ENCODE data around the gene FALEC. TPM values are rescaled to one million over a fixed set of nuclear protein-coding genes. Genes with fewer than 3 reads are reported as not detected.
"Not testable (repeated sequence)": the region's sequence is repeated elsewhere in the genome, so short reads cannot be mapped to it uniquely, and the experiment has no call there.

FALEC gene
- total RNA-seq, 1 donor = not detected

- H3K4me1 ChIP-seq (ENCODE audit: insufficient read depth, low read length) = peaks cover 56% of the 10 kb centered on the region
- H3K9me3 ChIP-seq (ENCODE audit: low read depth, low read length) = no peaks in the 10 kb centered on the region
- no peaks in the 10 kb centered on the region for H3K27me3 ChIP-seq (ENCODE audit: insufficient read depth, low read length)
- peak overlapping the region; percentile 87 for H3K4me3 ChIP-seq (ENCODE audit: low read length)
These were observed 62.2 kb downstream of the FALEC start for GRCh38 chr1:150577557-150578271.

- Histone ChIP-seq H3K9me3 (ENCODE audit: low read depth, low read length) (no peaks in the 10 kb centered on the region), H3K4me1 (ENCODE audit: insufficient read depth, low read length) (peaks cover 52% of the 10 kb centered on the region), H3K27me3 (ENCODE audit: insufficient read depth, low read length) (no peaks in the 10 kb centered on the region), H3K4me3 (ENCODE audit: low read length) (peak overlapping the region; percentile 87)
These were observed 62.9 kb downstream of the FALEC start for GRCh38 chr1:150578272-150579109.

GRCh38 chr1:150579110-150579944, 63.8 kb downstream of the FALEC start, which contains the start of gene MCL1:
MCL1 (minus strand) TSS chr1:150579610; CDS start chr1:150579530, 80 bp downstream.
- Histone ChIP-seq H3K4me1 (ENCODE audit: insufficient read depth, low read length) (peaks cover 44% of the 10 kb centered on the region), H3K27me3 (ENCODE audit: insufficient read depth, low read length) (no peaks in the 10 kb centered on the region), H3K9me3 (ENCODE audit: low read depth, low read length) (no peaks in the 10 kb centered on the region), H3K4me3 (ENCODE audit: low read length) (peak within 1 kb of the TSS; percentile 87)

GRCh38 chr1:150579945-150580642, 64.5 kb downstream of the FALEC start:
- peak overlapping the region; percentile 87 for H3K4me3 ChIP-seq (ENCODE audit: low read length)
- H3K4me1 ChIP-seq (ENCODE audit: insufficient read depth, low read length) = peaks cover 36% of the 10 kb centered on the region
- no peaks in the 10 kb centered on the region for H3K27me3 ChIP-seq (ENCODE audit: insufficient read depth, low read length)
- H3K9me3 ChIP-seq (ENCODE audit: low read depth, low read length) = no peaks in the 10 kb centered on the region

- not testable (repeated sequence) for H3K4me3 ChIP-seq (ENCODE audit: low read length); H3K27me3 ChIP-seq (ENCODE audit: insufficient read depth, low read length); H3K9me3 ChIP-seq (ENCODE audit: low read depth, low read length)
- H3K4me1 ChIP-seq (ENCODE audit: insufficient read depth, low read length) = peaks cover 28% of the 10 kb centered on the region
These were observed 65.4 kb downstream of the FALEC start for GRCh38 chr1:150580966-150581365.

GRCh38 chr1:150581437-150581836, 65.9 kb downstream of the FALEC start:
- H3K4me3 ChIP-seq (ENCODE audit: low read length); H3K27me3 ChIP-seq (ENCODE audit: insufficient read depth, low read length); H3K9me3 ChIP-seq (ENCODE audit: low read depth, low read length): not testable (repeated sequence)
- H3K4me1 ChIP-seq (ENCODE audit: insufficient read depth, low read length) = peaks cover 26% of the 10 kb centered on the region

GRCh38 chr1:150581962-150582361, 66.4 kb downstream of the FALEC start:
- H3K4me3 ChIP-seq (ENCODE audit: low read length); H3K9me3 ChIP-seq (ENCODE audit: low read depth, low read length); H3K27me3 ChIP-seq (ENCODE audit: insufficient read depth, low read length): not testable (repeated sequence)
- H3K4me1 ChIP-seq (ENCODE audit: insufficient read depth, low read length) = peaks cover 26% of the 10 kb centered on the region

GRCh38 chr1:150582371-150582770, 66.8 kb downstream of the FALEC start:
- Histone ChIP-seq H3K27me3 (ENCODE audit: insufficient read depth, low read length) (no peaks in the 10 kb centered on the region), H3K4me3 (ENCODE audit: low read length) (no peak overlapping the region), H3K9me3 (ENCODE audit: low read depth, low read length) (no peaks in the 10 kb centered on the region), H3K4me1 (ENCODE audit: insufficient read depth, low read length) (peaks cover 26% of the 10 kb centered on the region)

Other genes starting within 250 kb of the FALEC start
- gene APH1A, start 246.7 kb upstream of the FALEC start, total RNA-seq = 122 TPM
- 13.9 TPM for gene C1orf54, start 243.0 kb upstream of the FALEC start, total RNA-seq
- 1.2 TPM for gene CIART, start 233.2 kb upstream of the FALEC start, total RNA-seq
- gene MRPS21, start 221.9 kb upstream of the FALEC start, total RNA-seq = 22.2 TPM
- 106 TPM for gene PRPF3, start 194.2 kb upstream of the FALEC start, total RNA-seq
- gene RPRD2, start 151.6 kb upstream of the FALEC start, total RNA-seq = 34.1 TPM
- 10.2 TPM for gene TARS2, start 28.3 kb upstream of the FALEC start, total RNA-seq
- 0.21 TPM for gene ECM1, start 7.6 kb upstream of the FALEC start, total RNA-seq
- 3.3 TPM for gene ADAMTSL4, start 33.7 kb downstream of the FALEC start, total RNA-seq
- gene MCL1, start 63.9 kb downstream of the FALEC start, total RNA-seq = 1,412 TPM
- 147 TPM for gene ENSA, start 113.9 kb downstream of the FALEC start, total RNA-seq
- gene GOLPH3L, start 181.4 kb downstream of the FALEC start, total RNA-seq = 1.4 TPM
- gene HORMAD1, start 205.1 kb downstream of the FALEC start, total RNA-seq = 3.3 TPM

Data from mononuclear cell (primary cell).